Endodermal cell (in vitro differentiated cells): Measurements from ENCODE around the gene TMEM62. TPM values are rescaled to one million over a fixed set of nuclear protein-coding genes. Genes with fewer than 3 reads are reported as not detected.

Source experiments
- DNase-seq: peaks from one replicate; pipeline ENCODE4 v3.0.0-alpha.2; 2017
- H3K27ac ChIP-seq: 2 replicates; pipeline ENCODE4 v1.5.1; 2013; ENCODE audit warnings: mild to moderate bottlenecking, low read depth, low read length, moderate library complexity
- H3K27me3 ChIP-seq: 2 replicates; pipeline ENCODE4 v1.6.1; 2013; ENCODE audit warnings: mild to moderate bottlenecking, low read length, moderate library complexity; ENCODE audit not compliant: insufficient read depth, control insufficient read depth, poor library complexity, severe bottlenecking
- H3K36me3 ChIP-seq: 2 replicates; pipeline ENCODE4 v1.7.0; 2013; ENCODE audit warnings: mild to moderate bottlenecking, low read length, moderate library complexity; ENCODE audit not compliant: control insufficient read depth, insufficient read depth
- H3K4me1 ChIP-seq: one replicate; pipeline ENCODE4 v1.7.0; 2013; ENCODE audit warnings: low read length; ENCODE audit not compliant: control insufficient read depth, insufficient read depth
- H3K4me3 ChIP-seq: 2 replicates; pipeline ENCODE4 v1.5.1; 2013; ENCODE audit warnings: mild to moderate bottlenecking, low read length, moderate library complexity
- H3K9ac ChIP-seq: 2 replicates; pipeline ENCODE4 v1.6.1; 2013; ENCODE audit warnings: mild to moderate bottlenecking, low read length, moderate library complexity; ENCODE audit not compliant: poor library complexity, severe bottlenecking; ENCODE audit errors: extremely low read depth
- H3K9me3 ChIP-seq: 2 replicates; pipeline ENCODE4 v1.6.1; 2013; ENCODE audit warnings: mild to moderate bottlenecking, low read length, moderate library complexity; ENCODE audit not compliant: control insufficient read depth
- H3K27ac Mint-ChIP-seq: 2 replicates; pipeline ENCODE4 v1.8.0; 2020; ENCODE audit warnings: mixed read lengths
- H3K27me3 Mint-ChIP-seq: 2 replicates; pipeline ENCODE4 v1.8.0; 2021; ENCODE audit warnings: mild to moderate bottlenecking, mixed read lengths; ENCODE audit not compliant: insufficient read depth
- H3K36me3 Mint-ChIP-seq: 2 replicates; pipeline ENCODE4 v1.8.0; 2020; ENCODE audit warnings: low read depth, mixed read lengths
- H3K4me1 Mint-ChIP-seq: 2 replicates; pipeline ENCODE4 v1.8.0; 2020; ENCODE audit warnings: mixed read lengths
- H3K4me3 Mint-ChIP-seq: 2 replicates; pipeline ENCODE4 v1.8.0; 2020; ENCODE audit warnings: mild to moderate bottlenecking, moderate library complexity, mixed read lengths
- H3K9me3 Mint-ChIP-seq: 2 replicates; pipeline ENCODE4 v1.8.0; 2020; ENCODE audit warnings: mild to moderate bottlenecking, mixed read lengths
- CTCF ChIP-seq: fragments of 200-600 bp; sonication (generic); conservative IDR thresholded peaks from 2 replicates; pipeline ENCODE4 v1.5.0; 2021; ENCODE audit warnings: antibody characterized with exemption, mild to moderate bottlenecking
- WGBS, 2 experiments: methylation state at CpG; one replicate each; pipeline versions ENCODE4 v1.1.5 to v1.1.7; 2013; ENCODE audit warnings: missing lambda C conversion rate in 2 of 2, mixed read lengths in 1 of 2; ENCODE audit not compliant: insufficient coverage in 1 of 2, insufficient read length in 1 of 2; 5-methylcytosine and 5-hydroxymethylcytosine counted together
- total RNA-seq, 2 donors: library from RNA; stranded (reverse); fragmentation: NEBNext Ultra II Directional in 1 of 2; extraction: Animal tissue kit (Norgen Biotek cat#: 25700) in 1 of 2; gene quantifications; 2 replicates in 1 of 2; 3 replicates in 1 of 2; pipeline ENCODE4 v1.2.1, GENCODE V29; 2021

The TMEM62 gene
- total RNA-seq, 2 donors from 2014 or later: 8.1 to 10.2 TPM

- Mint-ChIP-seq H3K27ac (no peak overlapping the region), H3K4me3 (no peak overlapping the region), H3K36me3 (no peaks in the 10 kb centered on the region), H3K4me1 (no peaks in the 10 kb centered on the region), H3K9me3 (no peaks in the 10 kb centered on the region), H3K27me3 (peaks cover 3% of the 10 kb centered on the region)
- WGBS, 2 experiments: 80 to 93% methylated on average over 4 to 5 of the region's 5 CpGs
- no peaks in the 10 kb centered on the region for H3K36me3 ChIP-seq
- no peak overlapping the region for H3K27ac ChIP-seq
- no peaks in the 10 kb centered on the region for H3K4me1 ChIP-seq
- no peaks in the 10 kb centered on the region for H3K27me3 ChIP-seq
- H3K4me3 ChIP-seq: no peak overlapping the region
- DNase-seq: peak; percentile 33
- H3K9ac ChIP-seq: no peak overlapping the region
- TF ChIP-seq CTCF: no peak
- no peaks in the 10 kb centered on the region for H3K9me3 ChIP-seq
Measured at GRCh38 chr15:43213466-43213865, 80.1 kb downstream of the TMEM62 start.

GRCh38 chr15:43214169-43214568, 80.8 kb downstream of the TMEM62 start:
- H3K4me3 ChIP-seq: no peak overlapping the region
- H3K4me3 Mint-ChIP-seq: no peak overlapping the region
- H3K9me3 Mint-ChIP-seq: no peaks in the 10 kb centered on the region
- no peaks in the 10 kb centered on the region for H3K4me1 ChIP-seq
- H3K4me1 Mint-ChIP-seq: peaks cover 5% of the 10 kb centered on the region
- H3K27me3 ChIP-seq: no peaks in the 10 kb centered on the region
- no peak overlapping the region for H3K9ac ChIP-seq
- no peaks in the 10 kb centered on the region for H3K36me3 Mint-ChIP-seq
- no peak for TF ChIP-seq CTCF
- H3K36me3 ChIP-seq: no peaks in the 10 kb centered on the region
- H3K27ac Mint-ChIP-seq: no peak overlapping the region
- no peak overlapping the region for H3K27ac ChIP-seq
- 82 to 83% methylated on average over 7 to 8 of the region's 8 CpGs for WGBS, 2 experiments
- no peaks in the 10 kb centered on the region for H3K9me3 ChIP-seq
- no peaks in the 10 kb centered on the region for H3K27me3 Mint-ChIP-seq
- peak; percentile 46 for DNase-seq

- peak; percentile 21 for DNase-seq
- Mint-ChIP-seq H3K36me3 (no peaks in the 10 kb centered on the region), H3K4me1 (peaks cover 5% of the 10 kb centered on the region), H3K9me3 (no peaks in the 10 kb centered on the region), H3K4me3 (no peak overlapping the region), H3K27ac (no peak overlapping the region), H3K27me3 (no peaks in the 10 kb centered on the region)
- Histone ChIP-seq H3K27ac (no peak overlapping the region), H3K4me3 (no peak overlapping the region), H3K4me1 (no peaks in the 10 kb centered on the region), H3K27me3 (no peaks in the 10 kb centered on the region), H3K36me3 (no peaks in the 10 kb centered on the region), H3K9me3 (no peaks in the 10 kb centered on the region), H3K9ac (no peak overlapping the region)
- TF ChIP-seq CTCF: no peak
- WGBS, 2 experiments: 85 to 86% methylated on average over 4 to 6 of the region's 6 CpGs
Measured at GRCh38 chr15:43214592-43215295, 81.4 kb downstream of the TMEM62 start.
